Activated gamma-delta T cell treated with anti-CD3 and anti-CD28 coated beads, Interleukin-2, amount 50 U/mL, for 16 hours (primary cell): Measurements from ENCODE around the gene ZNF284.
"Not testable (repeated sequence)": the region's sequence is repeated elsewhere in the genome, so short reads cannot be mapped to it uniquely, and the experiment has no call there.

Source experiments
- DNase-seq: peaks from one replicate; pipeline ENCODE4 v3.0.0-alpha.2; 2020; ENCODE audit warnings: low read depth

Gene ZNF284

GRCh38 chr19:44111910-44112463 lies 40.0 kb downstream of the ZNF284 start:
- DNase-seq, result no peak

- DNase-seq, result no peak
These were observed 40.8 kb downstream of the ZNF284 start for GRCh38 chr19:44112802-44113137.

- peak; percentile 78 for DNase-seq
These were observed 41.3 kb downstream of the ZNF284 start, which contains the start of gene ZNF225 for GRCh38 chr19:44113138-44113783. ZNF225 (plus strand) TSS chr19:44113399; CDS start chr19:44115828, 2,429 bp downstream.

- no peak for DNase-seq
These were observed 41.9 kb downstream of the ZNF284 start for GRCh38 chr19:44113784-44114390.

- not testable (repeated sequence) for DNase-seq
These were observed 49.2 kb downstream of the ZNF284 start for GRCh38 chr19:44121162-44121561.

- DNase-seq, result no peak
These were observed 60.0 kb downstream of the ZNF284 start for GRCh38 chr19:44131955-44132354.
